ENCODE results near the gene ITCH.
"Not testable (repeated sequence)": the region's sequence is repeated elsewhere in the genome, so short reads cannot be mapped to it uniquely, and the experiment has no call there.

The ITCH gene

DNA sequence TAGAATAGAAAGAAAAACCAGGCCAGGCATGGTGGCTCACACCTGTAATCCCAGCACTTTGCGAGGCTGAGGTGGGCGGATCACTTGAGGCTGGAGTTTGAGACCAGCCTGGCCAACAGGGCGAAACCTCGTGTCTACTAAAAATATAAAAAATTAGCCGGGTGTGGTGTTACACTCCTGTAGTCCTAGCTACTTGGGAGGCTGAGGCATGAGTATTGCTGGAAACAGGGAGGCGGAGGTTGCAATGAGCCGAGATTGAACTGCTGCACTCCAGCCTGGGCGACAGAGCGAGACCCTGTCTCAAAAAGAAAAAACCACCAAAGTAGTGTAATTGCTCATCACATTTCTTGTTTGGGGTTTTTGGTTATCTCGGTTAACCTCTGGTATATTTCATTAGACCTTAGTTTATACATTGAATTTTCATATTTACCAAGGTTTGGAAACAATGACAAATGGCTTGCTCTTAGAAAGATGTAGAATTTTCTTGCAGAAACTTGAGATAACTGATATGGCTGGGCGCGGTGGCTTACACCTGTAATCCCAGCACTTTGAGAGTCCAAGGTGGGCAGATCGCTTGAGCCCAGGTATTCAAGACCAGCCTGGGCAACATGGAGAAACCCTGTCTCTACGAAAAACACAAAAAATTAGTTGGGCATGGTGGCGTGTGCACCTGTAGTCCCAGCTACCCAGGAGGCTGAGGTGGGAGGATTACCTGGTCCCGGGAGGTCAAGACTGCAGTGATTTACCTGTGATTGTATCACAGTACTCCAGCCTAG is 14.2 kb downstream of the ITCH start:
- no peak for DNase-seq (ENCODE audit: low spot score)

DNA sequence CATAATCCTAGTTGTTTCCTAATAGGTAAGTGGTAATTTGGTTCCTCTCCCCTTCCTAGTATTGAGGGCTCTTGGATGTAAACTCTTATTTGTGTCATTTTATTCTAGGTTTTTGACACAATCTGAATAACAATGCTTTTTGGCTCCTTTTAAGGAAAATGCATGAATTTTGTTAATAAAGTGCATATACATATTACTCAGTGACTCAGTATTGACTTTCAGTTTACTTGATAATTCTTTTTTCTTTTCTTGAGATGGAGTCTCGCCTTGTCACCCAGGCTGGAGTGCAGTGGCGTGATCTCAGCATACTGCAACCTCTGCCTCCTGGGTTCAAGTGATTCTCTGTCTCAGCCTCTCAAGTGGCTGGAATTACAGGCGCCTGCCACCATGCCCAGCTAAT is 19.1 kb downstream of the ITCH start:
- DNase-seq (ENCODE audit: low spot score) = no peak

DNA sequence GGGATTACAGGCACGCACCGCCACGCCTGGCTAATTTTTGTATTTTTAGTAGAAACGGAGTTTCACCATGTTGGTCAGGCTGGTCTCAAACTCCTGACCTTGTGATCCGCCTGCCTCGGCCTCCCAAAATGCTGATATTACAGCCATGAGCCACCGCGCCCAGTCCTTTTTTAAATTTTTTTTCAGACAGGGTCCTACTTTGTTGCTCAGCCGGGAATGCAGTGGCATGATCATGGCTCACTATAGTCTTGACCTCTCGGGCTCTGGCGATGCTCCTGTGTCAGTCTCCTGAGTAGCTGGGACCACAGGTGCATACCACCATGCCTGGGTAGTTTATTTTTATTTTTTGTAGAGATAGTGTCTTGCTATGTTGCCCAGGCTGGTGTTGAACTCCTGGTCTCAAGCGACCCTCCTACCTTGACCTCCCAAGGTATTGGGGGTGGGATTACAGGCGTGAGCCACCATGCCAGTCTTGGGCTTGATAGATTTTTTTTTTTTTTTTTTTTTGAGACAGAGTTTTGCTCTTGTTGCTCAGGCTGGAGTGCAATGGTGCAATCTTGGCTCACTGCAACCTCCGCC is 19.9 kb downstream of the ITCH start:
- not testable (repeated sequence) for DNase-seq (ENCODE audit: low spot score)

DNA sequence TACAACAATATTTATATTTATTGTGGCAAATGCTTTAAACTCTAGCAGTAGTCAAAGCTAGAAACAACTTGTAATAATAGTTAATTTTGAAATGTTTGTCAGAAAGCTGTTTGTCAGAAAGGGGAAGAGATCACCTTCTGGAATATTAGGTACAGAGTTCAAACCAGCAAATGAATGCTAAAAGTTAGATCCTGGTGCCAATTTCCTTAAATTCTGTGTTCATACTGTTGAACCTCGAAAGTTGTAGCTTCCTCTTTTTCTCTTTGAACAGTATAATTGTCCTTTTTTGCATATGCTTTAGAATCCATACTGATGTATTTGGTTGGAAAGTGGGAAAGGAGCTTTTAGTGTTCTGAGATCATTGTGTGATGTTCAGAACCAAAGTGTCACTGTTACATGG is 22.4 kb downstream of the ITCH start:
- DNase-seq (ENCODE audit: low spot score) = no peak

DNA sequence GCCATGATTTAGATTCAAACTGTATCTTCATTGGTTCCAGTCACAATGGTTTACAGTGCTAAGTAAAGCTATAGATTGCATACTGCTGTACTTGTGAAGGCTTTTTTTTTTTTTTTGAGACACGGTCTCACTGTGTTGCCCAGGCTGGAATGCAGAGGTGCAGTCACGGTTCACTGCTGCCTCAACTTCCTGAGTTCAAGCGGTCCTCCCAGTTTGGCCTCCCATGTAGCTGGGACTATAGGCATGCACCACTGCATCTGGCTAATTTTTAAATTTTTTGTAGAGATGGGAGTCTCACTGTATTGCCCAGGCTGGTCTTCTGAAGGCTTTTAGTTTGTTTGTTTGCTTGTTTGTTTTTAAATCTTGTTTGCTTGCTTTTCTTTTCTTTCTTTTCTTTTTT is 24.9 kb downstream of the ITCH start:
- DNase-seq (ENCODE audit: low spot score) = no peak

DNA sequence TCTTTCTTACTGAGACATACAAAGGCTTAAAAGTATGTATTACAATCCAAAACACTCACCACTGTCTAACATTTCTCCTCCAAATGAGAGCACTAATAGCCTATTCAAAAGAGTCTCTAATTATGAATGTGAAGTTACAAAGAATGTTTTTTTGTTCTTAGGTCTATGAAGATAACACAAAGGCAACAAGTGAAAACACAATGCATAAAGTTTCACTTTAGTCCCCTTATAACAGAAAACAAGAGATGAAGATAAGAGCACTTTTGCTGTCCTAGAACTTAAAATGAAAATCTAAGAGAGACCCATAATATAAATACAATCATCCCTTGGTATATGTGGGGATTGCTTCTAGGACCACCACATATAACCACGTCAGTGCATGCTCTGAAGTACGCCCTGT is 25.6 kb downstream of the ITCH start:
- no peak for DNase-seq (ENCODE audit: low spot score)

DNA sequence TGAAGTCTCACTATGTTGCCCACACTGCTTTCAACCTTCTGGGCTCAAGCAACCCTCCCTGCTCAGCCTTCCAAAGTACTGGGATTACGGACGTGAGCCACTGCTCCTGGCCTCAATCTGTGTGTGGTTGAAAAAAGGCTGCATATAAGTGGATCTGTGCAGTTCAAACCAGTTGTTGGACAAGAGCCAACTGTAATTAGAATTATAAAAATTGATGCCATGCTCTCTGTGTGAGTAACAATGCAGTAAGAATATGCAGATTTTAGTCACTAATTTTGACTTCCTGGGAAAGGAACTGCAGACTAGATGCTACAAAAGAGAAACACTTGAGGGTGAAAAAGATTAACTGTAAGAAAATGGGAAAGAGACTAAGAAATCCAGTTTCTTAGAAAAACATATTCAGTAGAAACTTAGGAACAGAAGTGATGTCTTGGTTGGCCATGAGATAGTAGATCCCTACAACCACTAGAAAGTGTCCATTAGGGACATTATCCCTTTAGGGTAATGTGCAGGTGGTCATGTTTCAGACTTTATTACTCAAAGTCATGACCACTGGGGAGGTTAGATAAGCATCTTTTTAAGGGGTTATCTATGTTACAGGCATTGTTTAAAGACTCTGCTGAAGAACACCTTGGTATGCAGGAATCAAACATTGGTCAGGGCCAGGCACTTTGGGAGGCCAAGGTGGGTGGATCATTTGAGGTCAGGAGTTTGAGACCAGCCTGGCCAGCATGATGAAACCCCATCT is 26.3 kb downstream of the ITCH start:
- DNase-seq (ENCODE audit: low spot score) = no peak

DNA sequence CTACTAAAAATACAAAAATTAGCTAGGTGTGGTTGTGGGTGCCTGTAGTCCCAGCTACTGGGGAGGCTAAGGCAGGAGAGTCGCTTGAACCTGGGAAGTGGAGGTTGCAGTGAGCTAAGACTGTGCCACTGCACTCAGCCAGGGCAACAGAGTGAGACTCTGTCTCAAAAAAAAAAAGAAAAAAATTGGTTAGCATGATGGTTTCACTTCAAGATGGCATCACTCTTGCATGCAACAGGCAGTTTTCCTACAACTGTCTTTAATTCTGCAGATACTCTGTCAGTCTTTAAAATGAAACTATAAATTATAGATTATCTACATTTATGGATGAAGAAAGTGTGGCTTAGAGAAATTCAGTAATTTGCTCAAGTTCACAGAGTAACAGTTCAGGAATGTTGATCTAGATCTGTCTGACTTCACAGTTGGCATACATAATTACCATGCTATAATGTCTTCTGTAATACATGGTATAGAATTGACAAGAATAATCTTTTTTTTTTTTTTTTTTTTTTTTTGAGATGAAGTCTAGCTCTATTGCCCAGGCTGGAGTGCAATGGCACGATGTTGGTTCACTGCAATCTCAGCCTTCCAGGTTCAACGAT is 27.0 kb downstream of the ITCH start:
- DNase-seq (ENCODE audit: low spot score) = no peak

DNA sequence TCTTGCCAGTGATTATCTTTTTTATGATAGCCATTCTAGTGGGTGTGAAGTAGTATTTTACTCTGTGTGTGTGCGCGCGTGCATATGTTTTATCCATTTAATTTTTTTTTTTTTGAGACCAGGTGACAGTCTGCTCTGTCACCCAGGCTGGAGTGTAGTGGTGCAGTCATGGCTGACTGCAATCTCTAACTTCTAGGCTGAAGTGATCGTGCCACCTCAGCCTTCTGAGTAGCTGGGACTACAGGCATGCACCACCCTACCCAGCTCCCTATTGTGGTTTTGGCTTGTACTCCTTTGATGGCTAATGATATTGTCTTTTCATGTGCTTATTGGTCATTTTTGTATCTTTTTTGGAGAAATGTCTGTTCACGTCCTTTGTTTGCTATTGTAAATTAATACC is 33.3 kb downstream of the ITCH start:
- DNase-seq (ENCODE audit: low spot score) = no peak

DNA sequence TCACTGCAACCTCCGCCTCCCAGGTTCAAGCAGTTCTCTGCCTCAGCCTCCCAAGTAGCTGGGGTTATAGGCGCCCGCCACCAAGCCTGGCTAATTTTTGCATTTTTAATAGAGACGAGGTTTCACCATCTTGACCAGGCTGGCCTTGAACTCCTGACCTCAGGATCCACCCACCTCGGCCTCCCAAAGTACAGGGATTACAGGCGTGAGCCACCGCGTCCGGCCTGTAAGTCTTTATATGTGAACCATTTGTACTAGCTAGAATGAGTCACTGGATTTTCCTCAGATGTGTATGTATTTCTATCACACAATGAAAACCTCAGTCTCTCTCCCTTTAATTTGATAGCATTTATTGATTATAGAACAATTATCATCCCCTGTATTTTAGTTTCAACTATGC is 34.0 kb downstream of the ITCH start:
- no peak for DNase-seq (ENCODE audit: low spot score)

DNA sequence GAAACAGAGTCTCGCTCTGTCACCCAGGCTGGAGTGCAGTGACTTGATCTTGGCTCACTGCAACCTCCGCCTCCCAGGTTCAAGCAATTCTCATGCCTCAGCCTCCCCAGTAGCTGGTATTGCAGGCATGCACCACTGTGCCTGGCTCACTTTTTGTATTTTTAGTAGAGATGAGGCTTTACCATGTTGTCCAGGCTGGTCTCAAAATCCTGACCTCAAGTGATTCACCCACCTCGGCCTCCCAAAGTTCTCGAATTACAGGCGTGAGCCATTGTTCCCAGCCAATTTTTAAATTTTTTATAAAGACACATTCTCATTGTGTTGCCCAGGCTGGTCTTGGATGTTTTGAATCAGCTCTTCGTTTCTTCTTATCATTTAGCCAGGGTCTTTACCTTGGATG is 37.7 kb downstream of the ITCH start:
- not testable (repeated sequence) for DNase-seq (ENCODE audit: low spot score)

DNA sequence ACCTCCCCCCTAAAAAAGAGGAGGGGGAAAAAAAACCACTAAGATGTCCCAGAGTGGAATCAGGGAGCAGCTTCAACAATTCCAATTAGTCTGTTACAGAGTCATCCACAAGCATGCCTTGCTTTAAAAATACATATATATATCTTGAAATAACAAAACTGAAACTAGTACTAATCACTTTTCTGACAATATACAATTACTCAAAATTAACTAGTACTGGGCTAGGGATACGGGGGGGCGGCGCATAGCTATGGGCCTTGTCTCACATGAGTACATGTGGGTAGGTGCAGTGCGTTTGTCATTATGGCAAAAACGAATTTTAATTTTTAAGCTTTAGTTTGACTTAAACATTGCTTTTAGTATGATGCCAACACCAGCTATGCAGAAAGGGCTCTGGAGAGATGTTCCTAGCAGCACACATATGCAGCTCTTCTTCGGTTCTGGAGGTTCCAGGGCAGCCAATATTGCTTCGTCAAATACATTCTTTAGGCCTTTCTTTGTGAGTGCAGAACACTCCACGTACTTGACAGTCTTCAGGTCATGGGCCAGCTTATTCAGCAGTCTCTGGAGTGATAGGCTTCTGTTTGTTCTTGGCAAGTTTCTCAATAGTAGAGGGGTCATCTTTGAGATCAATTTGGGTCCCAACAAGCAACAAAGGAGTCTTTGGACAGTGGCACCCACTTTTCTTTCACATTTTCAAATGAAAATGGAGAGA is 38.8 kb downstream of the ITCH start:
- DNase-seq (ENCODE audit: low spot score) = no peak

DNA sequence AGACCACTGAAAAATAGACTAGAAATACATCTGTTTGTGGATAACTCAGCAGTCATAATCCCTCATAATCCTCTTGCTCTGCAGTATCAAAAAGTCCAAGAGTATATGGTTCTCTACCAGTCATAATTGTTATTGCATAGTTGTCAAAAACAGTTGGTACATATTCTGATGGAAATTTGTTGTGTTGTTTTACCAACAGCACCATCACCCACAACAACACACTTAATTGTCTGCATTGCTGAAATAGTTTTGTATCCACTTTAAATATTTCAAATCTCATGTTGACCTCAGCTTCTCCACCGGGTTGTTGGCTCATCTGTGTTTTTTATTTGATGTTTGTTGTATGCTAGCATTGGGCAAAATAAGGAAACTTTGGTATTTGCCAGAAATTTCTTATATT is 39.4 kb downstream of the ITCH start:
- DNase-seq (ENCODE audit: low spot score) = no peak

DNA sequence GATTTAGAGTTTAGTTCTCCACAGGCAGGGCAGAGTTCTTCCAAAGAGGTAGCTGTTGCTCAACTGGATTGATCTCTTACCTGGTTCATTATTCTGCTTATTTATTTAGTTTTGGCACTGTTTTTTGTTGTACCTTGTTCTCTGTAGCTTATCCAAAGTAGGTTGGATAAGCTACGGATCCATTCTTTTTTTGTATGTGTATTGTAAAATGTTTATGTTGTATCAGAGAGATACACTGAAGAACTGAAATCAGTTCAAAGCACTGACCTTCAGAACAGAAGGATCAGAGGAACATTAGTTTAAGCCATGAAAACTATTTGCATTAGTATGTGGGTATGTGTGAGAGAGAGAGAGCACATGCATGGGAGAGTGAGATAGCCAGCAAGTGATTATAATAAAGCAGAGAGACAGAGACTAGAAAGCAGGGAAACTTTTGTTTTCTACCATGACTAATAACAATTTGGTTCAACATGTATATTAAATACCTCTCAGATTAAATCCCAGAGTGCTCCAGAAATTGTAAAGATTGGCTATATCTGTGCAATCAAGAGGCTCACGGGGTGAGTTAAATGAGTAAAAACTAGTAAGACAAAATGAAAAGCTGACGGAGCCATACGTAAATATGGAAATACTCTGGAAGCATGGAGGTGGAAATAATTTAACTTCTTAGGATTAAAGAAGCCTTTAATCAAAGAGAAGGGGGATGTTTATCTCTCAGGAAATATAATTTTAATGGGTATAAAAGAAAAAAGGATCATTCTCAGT is 40.2 kb downstream of the ITCH start:
- no peak for DNase-seq (ENCODE audit: low spot score)

DNA sequence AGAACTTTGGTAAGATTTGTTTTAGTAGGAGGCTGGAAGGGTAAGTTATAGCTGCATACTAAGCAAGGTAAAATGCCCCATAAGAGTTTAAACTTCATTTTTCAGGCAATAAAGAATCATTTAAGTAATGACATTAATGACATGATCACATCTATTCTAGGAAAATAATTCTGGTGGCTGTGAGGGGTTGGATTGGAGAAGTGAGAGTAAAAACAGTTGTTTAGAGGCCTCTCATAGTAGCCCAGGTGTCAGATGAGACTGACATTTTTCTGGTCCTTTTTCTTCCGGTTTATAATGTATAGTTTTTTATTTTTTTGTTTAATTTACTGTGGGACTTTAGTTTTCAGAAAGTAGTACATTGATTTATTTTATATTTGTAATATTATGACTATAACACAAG is 40.8 kb downstream of the ITCH start:
- DNase-seq (ENCODE audit: low spot score) = no peak

DNA sequence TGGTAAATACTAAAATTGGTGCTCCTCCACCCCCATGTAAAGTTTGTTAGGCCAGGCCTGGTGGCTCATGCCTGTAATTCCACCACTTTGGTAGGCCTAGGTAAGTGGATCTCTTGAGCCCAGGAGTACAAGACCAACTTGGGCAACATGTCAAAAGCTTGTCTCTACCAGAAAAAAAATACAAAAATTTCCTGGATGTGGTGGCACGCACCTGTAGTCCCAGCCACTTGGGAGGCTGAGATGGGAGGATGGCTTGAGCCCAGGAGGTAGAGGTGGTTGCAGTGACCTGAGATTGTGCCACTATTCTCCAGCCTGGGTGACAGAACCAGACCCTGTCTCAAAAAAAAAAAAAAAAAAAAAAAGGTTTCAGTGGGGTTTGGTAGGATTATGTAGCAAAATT is 41.7 kb downstream of the ITCH start:
- DNase-seq (ENCODE audit: low spot score) = no peak

DNA sequence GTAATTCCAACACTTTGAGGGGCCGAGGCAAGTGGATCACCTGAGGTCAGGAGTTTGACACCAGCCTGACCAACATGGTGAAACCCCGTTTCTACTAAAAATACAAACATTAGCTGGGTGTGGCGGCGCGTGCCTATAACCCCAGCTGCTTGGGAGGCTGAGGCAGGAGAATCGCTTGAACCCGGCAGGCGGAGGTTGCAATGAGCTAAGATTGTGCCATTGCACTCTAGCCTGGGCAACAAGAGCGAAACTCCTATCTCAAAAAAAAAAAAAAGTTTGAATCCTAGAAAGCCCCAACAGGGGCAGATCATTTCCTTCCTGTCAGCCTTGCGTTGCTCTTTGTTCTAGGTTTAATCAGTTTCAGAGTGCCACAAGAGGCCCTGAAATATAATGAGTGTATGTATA is 42.2 kb downstream of the ITCH start:
- not testable (repeated sequence) for DNase-seq (ENCODE audit: low spot score)

DNA sequence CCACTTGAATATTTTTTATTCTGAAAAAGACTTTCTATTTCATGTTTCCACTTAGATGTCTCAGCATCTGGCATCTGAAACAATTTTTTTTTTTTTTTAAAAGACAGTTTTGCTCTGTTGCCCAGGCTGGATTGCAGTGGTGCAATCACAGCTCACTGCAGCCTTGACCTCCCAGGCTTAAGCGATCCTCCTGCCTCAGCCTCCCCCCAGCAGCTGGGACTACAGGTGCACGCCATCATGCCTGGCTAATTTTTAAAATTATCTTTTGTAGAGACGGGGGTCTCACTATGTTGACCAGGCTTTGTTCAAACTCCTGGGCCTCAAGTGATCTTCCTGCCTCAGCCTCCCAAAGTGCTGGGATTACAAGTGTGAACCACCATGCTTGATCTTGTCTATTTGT is 42.9 kb downstream of the ITCH start:
- not testable (repeated sequence) for DNase-seq (ENCODE audit: low spot score)

DNA sequence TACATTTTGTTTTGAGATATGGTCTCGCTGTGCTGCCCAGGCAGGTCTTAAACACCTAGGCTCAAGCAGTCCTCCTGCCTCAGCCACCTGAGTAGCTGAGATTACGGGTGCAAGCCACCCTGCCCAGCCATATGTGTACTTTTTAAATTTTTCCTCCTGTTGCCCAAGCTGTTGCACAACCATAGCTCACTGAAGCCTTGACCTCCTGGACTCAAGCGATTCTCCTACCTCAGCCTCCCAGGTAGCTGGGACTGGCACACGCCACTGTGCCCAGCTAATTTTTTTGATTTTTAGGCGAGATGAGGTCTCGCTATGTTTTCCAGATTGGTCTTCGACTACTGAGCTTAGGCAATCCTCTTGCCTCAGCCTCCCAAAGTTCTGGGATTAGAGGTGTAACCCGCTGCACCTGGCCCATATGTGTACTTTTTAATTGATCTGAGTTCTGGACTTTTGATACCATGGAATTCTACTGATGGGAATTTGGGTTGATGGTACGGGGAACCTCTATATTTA is 44.9 kb downstream of the ITCH start:
- DNase-seq (ENCODE audit: low spot score) = no peak

DNA sequence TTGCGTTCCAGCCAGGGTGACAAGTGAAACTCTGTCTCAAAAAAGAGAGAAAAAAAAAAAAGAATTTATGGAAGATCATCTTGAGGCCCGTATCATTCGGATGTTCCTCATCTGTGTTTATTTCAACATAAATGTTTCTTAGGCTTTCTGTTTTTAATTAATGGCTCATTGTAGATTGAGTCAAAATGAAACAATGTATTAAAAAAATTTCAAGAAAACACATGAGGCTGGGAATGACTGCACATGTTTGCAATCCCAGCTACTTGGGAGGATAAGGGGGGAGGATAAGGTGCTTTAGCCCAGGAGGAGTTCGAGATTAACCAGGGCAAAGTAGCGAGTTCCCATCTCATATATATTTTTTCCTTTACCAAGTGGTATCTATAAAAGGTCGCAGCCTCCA is 47.3 kb downstream of the ITCH start:
- DNase-seq (ENCODE audit: low spot score) = no peak

DNA sequence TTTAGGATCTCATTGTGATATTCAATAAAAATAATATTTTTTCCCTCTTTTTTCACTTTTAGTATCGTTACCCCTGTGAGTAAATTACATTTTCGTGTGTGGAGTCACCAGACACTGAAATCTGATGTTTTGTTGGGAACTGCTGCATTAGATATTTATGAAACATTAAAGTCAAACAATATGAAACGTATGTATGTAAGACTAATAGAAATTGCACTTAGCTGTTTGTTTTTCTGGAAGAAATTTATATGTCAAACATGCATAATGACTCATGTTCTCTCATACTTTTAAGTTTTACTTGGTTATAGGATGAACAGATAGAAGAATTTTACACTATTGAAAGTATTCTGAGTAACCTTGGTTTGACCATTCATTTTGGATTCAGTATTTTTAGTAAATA is 49.4 kb downstream of the ITCH start:
- DNase-seq (ENCODE audit: low spot score) = no peak
